Endodermal cell (in vitro differentiated cells): Measurements from ENCODE around the gene ZBTB47. TPM values are rescaled to one million over a fixed set of nuclear protein-coding genes. Genes with fewer than 3 reads are reported as not detected.

ENCODE experiments used
- DNase-seq: peaks from one replicate; pipeline ENCODE4 v3.0.0-alpha.2; 2017
- H3K27ac ChIP-seq: 2 replicates; pipeline ENCODE4 v1.5.1; 2013; ENCODE audit warnings: mild to moderate bottlenecking, low read depth, low read length, moderate library complexity
- H3K27me3 ChIP-seq: 2 replicates; pipeline ENCODE4 v1.6.1; 2013; ENCODE audit warnings: mild to moderate bottlenecking, low read length, moderate library complexity; ENCODE audit not compliant: insufficient read depth, control insufficient read depth, poor library complexity, severe bottlenecking
- H3K36me3 ChIP-seq: 2 replicates; pipeline ENCODE4 v1.7.0; 2013; ENCODE audit warnings: mild to moderate bottlenecking, low read length, moderate library complexity; ENCODE audit not compliant: control insufficient read depth, insufficient read depth
- H3K4me1 ChIP-seq: one replicate; pipeline ENCODE4 v1.7.0; 2013; ENCODE audit warnings: low read length; ENCODE audit not compliant: control insufficient read depth, insufficient read depth
- H3K4me3 ChIP-seq: 2 replicates; pipeline ENCODE4 v1.5.1; 2013; ENCODE audit warnings: mild to moderate bottlenecking, low read length, moderate library complexity
- H3K9ac ChIP-seq: 2 replicates; pipeline ENCODE4 v1.6.1; 2013; ENCODE audit warnings: mild to moderate bottlenecking, low read length, moderate library complexity; ENCODE audit not compliant: poor library complexity, severe bottlenecking; ENCODE audit errors: extremely low read depth
- H3K9me3 ChIP-seq: 2 replicates; pipeline ENCODE4 v1.6.1; 2013; ENCODE audit warnings: mild to moderate bottlenecking, low read length, moderate library complexity; ENCODE audit not compliant: control insufficient read depth
- H3K27ac Mint-ChIP-seq: 2 replicates; pipeline ENCODE4 v1.8.0; 2020; ENCODE audit warnings: mixed read lengths
- H3K27me3 Mint-ChIP-seq: 2 replicates; pipeline ENCODE4 v1.8.0; 2021; ENCODE audit warnings: mild to moderate bottlenecking, mixed read lengths; ENCODE audit not compliant: insufficient read depth
- H3K36me3 Mint-ChIP-seq: 2 replicates; pipeline ENCODE4 v1.8.0; 2020; ENCODE audit warnings: low read depth, mixed read lengths
- H3K4me1 Mint-ChIP-seq: 2 replicates; pipeline ENCODE4 v1.8.0; 2020; ENCODE audit warnings: mixed read lengths
- H3K4me3 Mint-ChIP-seq: 2 replicates; pipeline ENCODE4 v1.8.0; 2020; ENCODE audit warnings: mild to moderate bottlenecking, moderate library complexity, mixed read lengths
- H3K9me3 Mint-ChIP-seq: 2 replicates; pipeline ENCODE4 v1.8.0; 2020; ENCODE audit warnings: mild to moderate bottlenecking, mixed read lengths
- CTCF ChIP-seq: fragments of 200-600 bp; sonication (generic); conservative IDR thresholded peaks from 2 replicates; pipeline ENCODE4 v1.5.0; 2021; ENCODE audit warnings: antibody characterized with exemption, mild to moderate bottlenecking
- WGBS, 2 experiments: methylation state at CpG; one replicate each; pipeline versions ENCODE4 v1.1.5 to v1.1.7; 2013; ENCODE audit warnings: missing lambda C conversion rate in 2 of 2, mixed read lengths in 1 of 2; ENCODE audit not compliant: insufficient coverage in 1 of 2, insufficient read length in 1 of 2; 5-methylcytosine and 5-hydroxymethylcytosine counted together
- total RNA-seq, 2 donors: library from RNA; stranded (reverse); fragmentation: NEBNext Ultra II Directional in 1 of 2; extraction: Animal tissue kit (Norgen Biotek cat#: 25700) in 1 of 2; gene quantifications; 2 replicates in 1 of 2; 3 replicates in 1 of 2; pipeline ENCODE4 v1.2.1, GENCODE V29; 2021

Gene ZBTB47
- total RNA-seq, 2 donors from 2014 or later: 4.6 to 7.2 TPM

GRCh38 chr3:42667523-42668412 lies 14.3 kb downstream of the ZBTB47 start:
- no peak overlapping the region for H3K27ac Mint-ChIP-seq
- WGBS, 2 experiments: 73 to 79% methylated on average over 5 to 8 of the region's 8 CpGs
- H3K4me1 ChIP-seq: no peaks in the 10 kb centered on the region
- H3K4me3 Mint-ChIP-seq: no peak overlapping the region
- no peaks in the 10 kb centered on the region for H3K36me3 Mint-ChIP-seq
- DNase-seq: peak; percentile 41
- no peaks in the 10 kb centered on the region for H3K9me3 ChIP-seq
- no peak overlapping the region for H3K27ac ChIP-seq
- peaks cover 3% of the 10 kb centered on the region for H3K27me3 Mint-ChIP-seq
- no peak overlapping the region for H3K4me3 ChIP-seq
- no peaks in the 10 kb centered on the region for H3K36me3 ChIP-seq
- H3K27me3 ChIP-seq: peaks cover 6% of the 10 kb centered on the region
- peaks cover 2% of the 10 kb centered on the region for H3K4me1 Mint-ChIP-seq
- H3K9ac ChIP-seq: no peak overlapping the region
- no peak for TF ChIP-seq CTCF
- H3K9me3 Mint-ChIP-seq: no peaks in the 10 kb centered on the region

GRCh38 chr3:42668413-42668760 lies 14.9 kb downstream of the ZBTB47 start:
- H3K27ac Mint-ChIP-seq: no peak overlapping the region
- no peaks in the 10 kb centered on the region for H3K4me1 ChIP-seq
- H3K9me3 Mint-ChIP-seq: no peaks in the 10 kb centered on the region
- no peak for DNase-seq
- no peak overlapping the region for H3K9ac ChIP-seq
- no peaks in the 10 kb centered on the region for H3K36me3 Mint-ChIP-seq
- peaks cover 3% of the 10 kb centered on the region for H3K27me3 Mint-ChIP-seq
- H3K4me3 Mint-ChIP-seq: no peak overlapping the region
- no peak for TF ChIP-seq CTCF
- H3K27me3 ChIP-seq: peaks cover 6% of the 10 kb centered on the region
- H3K27ac ChIP-seq: no peak overlapping the region
- H3K9me3 ChIP-seq: no peaks in the 10 kb centered on the region
- no peaks in the 10 kb centered on the region for H3K36me3 ChIP-seq
- WGBS, 2 experiments: 85% methylated on average over 2 of the region's 2 CpGs; no CpG with 5 or more reads in 1 of the 2 experiments
- H3K4me3 ChIP-seq: no peak overlapping the region
- peaks cover 2% of the 10 kb centered on the region for H3K4me1 Mint-ChIP-seq

GRCh38 chr3:42668793-42669217 lies 15.3 kb downstream of the ZBTB47 start:
- Mint-ChIP-seq H3K27me3 (peaks cover 3% of the 10 kb centered on the region), H3K27ac (no peak overlapping the region), H3K9me3 (no peaks in the 10 kb centered on the region), H3K36me3 (no peaks in the 10 kb centered on the region), H3K4me3 (no peak overlapping the region), H3K4me1 (peaks cover 2% of the 10 kb centered on the region)
- no peak for TF ChIP-seq CTCF
- WGBS, 2 experiments: 86 to 93% methylated on average over 4 of the region's 4 CpGs
- Histone ChIP-seq H3K9ac (no peak overlapping the region), H3K27ac (no peak overlapping the region), H3K4me3 (no peak overlapping the region), H3K4me1 (no peaks in the 10 kb centered on the region), H3K9me3 (no peaks in the 10 kb centered on the region), H3K27me3 (peaks cover 6% of the 10 kb centered on the region), H3K36me3 (no peaks in the 10 kb centered on the region)
- DNase-seq: no peak
